ENCODE measurements around the gene WNT7A. TPM values are rescaled to one million over a fixed set of nuclear protein-coding genes. Genes with fewer than 3 reads are reported as not detected.

WNT7A gene
- polyA plus RNA-seq, 1 donor from 2014 or later: 0.23 TPM

GRCh38 chr3:13796701-13797460 lies 83.0 kb downstream of the WNT7A start:
- H3K27ac Mint-ChIP-seq: no peak overlapping the region

DNA sequence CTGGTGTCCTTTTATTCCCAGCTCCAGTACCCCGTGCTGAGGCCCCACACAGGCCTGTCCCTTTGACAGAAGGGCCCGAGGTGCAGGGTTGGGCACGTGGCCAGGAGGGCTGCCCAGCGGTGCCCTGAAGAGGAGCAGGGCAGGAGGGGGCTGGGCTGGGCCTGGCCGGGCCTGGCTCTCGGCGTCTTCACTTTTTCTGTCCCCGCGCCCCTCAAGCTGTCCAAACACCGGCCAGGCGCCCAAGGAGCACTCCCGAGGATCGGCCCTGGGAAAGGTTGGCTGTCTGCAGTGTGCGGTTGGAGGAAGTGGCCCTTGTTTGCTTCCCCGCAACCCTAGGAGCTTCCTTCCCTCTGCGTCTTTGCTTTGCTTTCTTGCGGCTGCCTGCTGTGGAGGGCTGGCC lies 84.1 kb downstream of the WNT7A start:
- Mint-ChIP-seq H3K4me3 (no peak overlapping the region), H3K9me3 (peaks cover 0 to 2% (median 0%) of the 10 kb centered on the region in 3 donors), H3K4me1 (no peaks in the 10 kb centered on the region), H3K27me3 (no peaks in the 10 kb centered on the region), H3K27ac (no peak overlapping the region), H3K36me3 (peaks cover 3% of the 10 kb centered on the region)

More at GRCh38 chr3:13796701-13797460, 83.0 kb downstream of the WNT7A start:
- no peak overlapping the region for H3K4me3 Mint-ChIP-seq
- H3K9me3 Mint-ChIP-seq: peaks cover 0 to 2% (median 0%) of the 10 kb centered on the region in 3 donors
- H3K4me1 Mint-ChIP-seq: no peaks in the 10 kb centered on the region
- peaks cover under 1% of the 10 kb centered on the region for H3K27me3 Mint-ChIP-seq
- H3K36me3 Mint-ChIP-seq: peaks cover 1% of the 10 kb centered on the region

DNA sequence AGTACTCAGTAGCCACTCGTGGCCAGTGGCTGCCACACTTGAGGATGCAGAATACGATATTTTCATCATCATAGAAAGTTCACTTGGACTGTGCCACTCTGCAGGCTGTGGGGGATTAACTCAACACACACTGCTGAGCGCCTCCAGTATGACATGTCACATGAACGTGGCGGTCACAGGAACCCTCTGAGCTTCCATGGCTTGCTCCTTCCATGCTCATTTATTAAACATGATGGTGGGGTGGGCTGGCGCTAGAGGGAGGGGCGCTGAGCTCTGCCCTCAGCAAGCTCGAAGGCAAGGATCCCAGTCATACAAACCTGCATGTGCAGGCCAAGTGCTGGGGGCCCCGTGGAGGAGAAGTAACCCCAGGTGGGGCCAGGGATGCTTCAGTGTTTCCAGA lies 85.5 kb downstream of the WNT7A start:
- peaks cover 3% of the 10 kb centered on the region for H3K36me3 Mint-ChIP-seq
- no peaks in the 10 kb centered on the region for H3K9me3 Mint-ChIP-seq
- H3K4me3 Mint-ChIP-seq: no peak overlapping the region
- H3K27me3 Mint-ChIP-seq: no peaks in the 10 kb centered on the region
- H3K27ac Mint-ChIP-seq: no peak overlapping the region
- H3K4me1 Mint-ChIP-seq: no peaks in the 10 kb centered on the region

- no peaks in the 10 kb centered on the region for H3K9me3 Mint-ChIP-seq
- no peak overlapping the region for H3K4me3 Mint-ChIP-seq
- peaks cover 3% of the 10 kb centered on the region for H3K36me3 Mint-ChIP-seq
- no peaks in the 10 kb centered on the region for H3K4me1 Mint-ChIP-seq
- peaks cover 3% of the 10 kb centered on the region for H3K27me3 Mint-ChIP-seq
- H3K27ac Mint-ChIP-seq: no peak overlapping the region
Measured at GRCh38 chr3:13793451-13793850, 86.4 kb downstream of the WNT7A start.

DNA sequence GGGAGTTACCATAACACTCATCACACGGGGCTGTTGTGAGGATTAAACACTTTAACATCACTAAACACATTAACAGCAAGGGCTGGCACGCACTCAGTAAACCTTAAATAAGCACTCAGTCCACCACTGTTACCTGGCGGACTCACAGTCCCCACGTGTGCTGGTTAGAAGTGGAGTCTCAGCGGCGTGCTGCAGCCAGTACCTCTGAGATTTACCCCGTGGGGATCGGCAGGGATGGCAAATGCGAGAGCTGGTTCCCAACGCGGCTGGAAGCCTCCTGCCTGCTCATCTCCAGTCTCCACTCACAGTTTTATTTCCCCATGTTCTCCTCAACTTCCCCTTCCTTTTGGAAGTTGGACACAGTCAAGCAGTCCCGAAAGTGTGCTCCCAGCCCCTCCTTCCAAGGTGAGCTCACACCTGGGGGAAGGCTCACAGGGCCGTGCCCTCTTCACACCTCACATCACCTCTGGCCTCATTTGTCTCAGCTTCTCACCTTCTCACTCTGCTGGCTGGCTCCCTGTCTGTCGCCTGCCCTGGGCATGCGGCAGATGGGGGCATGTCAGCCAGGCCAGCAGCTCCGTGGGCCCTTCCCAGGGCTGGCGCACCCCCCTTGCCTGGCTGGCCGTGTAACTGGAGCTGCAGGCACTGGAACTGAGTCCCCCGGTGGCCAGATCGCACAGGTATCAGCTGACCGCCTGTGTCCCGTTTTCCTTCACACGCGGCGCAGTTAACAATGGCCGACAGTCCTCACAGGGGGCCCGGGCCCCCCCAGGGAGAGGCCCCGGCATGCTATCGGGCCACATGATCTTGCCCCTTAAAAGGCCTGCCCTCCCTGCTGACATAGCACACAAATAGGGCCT lies 87.1 kb downstream of the WNT7A start:
- H3K27ac Mint-ChIP-seq: peak overlapping the region in 1 of 3 donors; percentile 19
- H3K36me3 Mint-ChIP-seq: peaks cover 3% of the 10 kb centered on the region
- peaks cover 6% of the 10 kb centered on the region for H3K27me3 Mint-ChIP-seq
- no peak overlapping the region for H3K4me3 Mint-ChIP-seq
- H3K9me3 Mint-ChIP-seq: no peaks in the 10 kb centered on the region
- H3K4me1 Mint-ChIP-seq: no peaks in the 10 kb centered on the region

DNA sequence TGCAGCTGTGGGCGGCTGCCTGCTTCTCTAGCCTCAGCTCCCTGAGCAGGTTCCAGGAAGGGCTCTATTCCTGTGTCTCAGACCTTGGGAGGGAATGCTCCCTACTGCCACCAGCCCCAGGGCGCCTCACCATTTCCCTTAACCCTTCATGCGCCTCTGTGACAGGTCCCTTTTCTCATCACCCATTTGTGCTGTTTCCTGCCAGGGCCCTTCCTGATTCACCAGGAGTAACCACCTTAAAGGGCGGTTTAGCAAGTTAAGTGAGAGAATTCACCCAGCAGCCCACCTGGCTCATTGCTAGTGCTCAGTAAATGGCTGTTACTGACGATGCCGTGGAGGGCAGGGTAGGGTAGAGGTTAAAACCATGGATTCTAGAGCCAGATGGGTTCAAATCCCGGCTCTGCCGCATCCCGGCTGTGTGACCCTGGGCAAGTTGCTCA lies 87.8 kb downstream of the WNT7A start:
- Mint-ChIP-seq H3K27me3 (peaks cover 6% of the 10 kb centered on the region), H3K4me3 (no peak overlapping the region), H3K9me3 (no peaks in the 10 kb centered on the region), H3K27ac (no peak overlapping the region), H3K36me3 (peaks cover 3% of the 10 kb centered on the region), H3K4me1 (no peaks in the 10 kb centered on the region)

DNA sequence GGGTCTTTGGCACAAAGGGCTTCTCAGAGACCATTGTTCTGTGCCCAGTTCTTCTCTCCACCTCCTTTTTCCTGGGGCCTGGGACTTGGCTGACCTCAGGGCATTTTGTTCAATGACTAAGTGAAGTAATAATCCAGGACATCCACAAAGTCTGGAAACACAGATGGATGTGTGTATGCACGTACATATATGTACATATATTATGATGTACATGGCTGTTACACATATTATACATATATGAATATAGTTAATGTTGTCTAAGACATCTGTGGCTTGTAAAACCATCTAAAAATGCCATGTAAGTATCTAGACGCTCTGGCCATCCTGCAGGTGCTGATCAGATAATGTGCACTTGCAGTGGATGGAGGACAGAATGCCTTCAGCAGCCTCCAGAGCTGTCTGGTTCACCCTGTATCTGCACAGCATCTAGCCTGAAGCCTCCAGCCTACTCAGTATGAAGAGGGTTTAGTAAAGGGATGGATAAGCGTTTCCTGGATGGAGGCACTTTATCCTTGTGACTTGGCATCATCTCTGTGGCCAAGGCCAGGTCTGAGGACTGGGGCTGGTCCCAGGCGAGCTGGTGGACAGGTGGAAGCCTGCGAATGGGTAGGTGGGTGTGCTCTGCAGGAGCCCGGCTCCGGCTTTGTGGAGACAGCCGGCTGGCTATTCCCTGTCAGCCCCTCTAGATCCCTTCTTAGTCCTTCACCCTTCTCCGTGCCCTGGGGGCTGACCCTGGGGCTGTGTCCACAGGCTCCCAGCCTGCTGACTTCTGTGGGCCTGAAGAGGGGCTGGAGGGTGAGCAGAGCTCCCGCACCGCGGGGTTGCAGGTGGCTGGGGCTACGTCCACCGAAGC lies 88.4 kb downstream of the WNT7A start:
- H3K9me3 Mint-ChIP-seq: no peaks in the 10 kb centered on the region
- H3K27ac Mint-ChIP-seq: no peak overlapping the region
- H3K4me3 Mint-ChIP-seq: peak overlapping the region in 1 of 4 donors; percentile 60
- H3K27me3 Mint-ChIP-seq: peaks cover 6% of the 10 kb centered on the region
- peaks cover 3% of the 10 kb centered on the region for H3K36me3 Mint-ChIP-seq
- H3K4me1 Mint-ChIP-seq: no peaks in the 10 kb centered on the region

GRCh38 chr3:13790376-13791197 lies 89.3 kb downstream of the WNT7A start:
- H3K27ac Mint-ChIP-seq: no peak overlapping the region
- H3K4me1 Mint-ChIP-seq: no peaks in the 10 kb centered on the region
- H3K27me3 Mint-ChIP-seq: peaks cover 7% of the 10 kb centered on the region
- H3K36me3 Mint-ChIP-seq: peaks cover 3% of the 10 kb centered on the region
- H3K4me3 Mint-ChIP-seq: no peak overlapping the region
- H3K9me3 Mint-ChIP-seq: no peaks in the 10 kb centered on the region

DNA sequence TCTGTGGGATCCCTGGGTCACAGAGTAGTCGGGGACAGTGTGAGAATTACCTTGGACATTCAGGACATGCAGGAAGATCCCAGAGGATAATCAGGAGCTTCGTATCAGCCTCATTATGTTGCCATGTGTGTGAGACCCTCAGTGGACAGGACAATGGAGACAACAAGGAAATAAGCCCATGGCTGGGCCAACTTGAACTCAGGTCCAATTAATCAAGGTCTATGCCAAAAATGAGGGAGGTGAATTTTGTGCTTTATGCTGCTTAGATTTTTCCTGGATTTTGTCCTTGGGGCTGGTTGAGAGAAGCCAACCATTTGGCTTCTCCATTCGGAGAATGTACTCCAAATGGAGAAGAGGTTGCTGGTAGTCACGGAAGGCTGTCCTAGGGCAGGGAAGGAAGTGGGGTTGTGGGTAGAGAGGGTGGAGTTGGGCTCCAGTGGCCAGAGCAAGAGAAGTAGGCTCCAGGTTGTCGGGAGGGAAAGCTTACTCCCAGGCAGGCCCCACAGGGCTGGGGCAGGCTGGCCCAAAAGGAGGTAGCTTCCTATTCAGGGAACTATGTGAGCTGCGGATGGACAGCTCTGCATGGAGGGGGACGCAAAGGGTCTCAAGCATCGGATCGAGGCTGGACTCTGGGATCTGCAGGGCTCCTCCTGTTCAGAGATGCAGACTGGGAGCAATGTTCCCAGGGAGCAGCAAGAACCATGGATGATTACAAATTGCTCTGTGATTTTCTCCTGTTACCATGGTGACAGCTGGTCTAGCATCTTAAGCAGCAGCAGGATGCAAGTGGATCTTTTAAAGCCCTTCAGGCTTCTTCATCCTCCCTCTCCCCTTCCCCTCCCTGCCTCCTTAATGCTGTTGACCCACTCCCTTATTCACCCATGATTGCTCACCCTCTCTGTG lies 91.1 kb downstream of the WNT7A start:
- Mint-ChIP-seq H3K27ac (no peak overlapping the region), H3K27me3 (peaks cover 15% of the 10 kb centered on the region), H3K4me1 (no peaks in the 10 kb centered on the region), H3K36me3 (peaks cover 3% of the 10 kb centered on the region), H3K4me3 (no peak overlapping the region), H3K9me3 (no peaks in the 10 kb centered on the region)

GRCh38 chr3:13787533-13788132 lies 92.2 kb downstream of the WNT7A start:
- H3K27ac Mint-ChIP-seq: no peak overlapping the region

GRCh38 chr3:13786811-13787210 lies 93.1 kb downstream of the WNT7A start:
- Mint-ChIP-seq H3K4me3 (no peak overlapping the region), H3K27me3 (peaks cover 22% of the 10 kb centered on the region), H3K27ac (no peak overlapping the region), H3K4me1 (peaks cover 0 to 2% (median 0%) of the 10 kb centered on the region in 3 donors), H3K36me3 (peaks cover 3% of the 10 kb centered on the region), H3K9me3 (no peaks in the 10 kb centered on the region)

More at GRCh38 chr3:13787533-13788132, 92.2 kb downstream of the WNT7A start:
- Mint-ChIP-seq H3K4me1 (no peaks in the 10 kb centered on the region), H3K4me3 (no peak overlapping the region), H3K9me3 (no peaks in the 10 kb centered on the region), H3K27me3 (peaks cover 17% of the 10 kb centered on the region), H3K36me3 (peaks cover 3% of the 10 kb centered on the region)

- peaks cover 2% of the 10 kb centered on the region for H3K36me3 Mint-ChIP-seq
- no peak overlapping the region for H3K4me3 Mint-ChIP-seq
- H3K27me3 Mint-ChIP-seq: peaks cover 23% of the 10 kb centered on the region
- H3K4me1 Mint-ChIP-seq: peaks cover 0 to 2% (median 0%) of the 10 kb centered on the region in 3 donors
- H3K27ac Mint-ChIP-seq: no peak overlapping the region
- H3K9me3 Mint-ChIP-seq: no peaks in the 10 kb centered on the region
Measured at GRCh38 chr3:13785853-13786436, 93.9 kb downstream of the WNT7A start.

- H3K36me3 Mint-ChIP-seq: peaks cover 2% of the 10 kb centered on the region
- peaks cover 24% of the 10 kb centered on the region for H3K27me3 Mint-ChIP-seq
- peaks cover 0 to 2% (median 0%) of the 10 kb centered on the region in 3 donors for H3K4me1 Mint-ChIP-seq
- no peaks in the 10 kb centered on the region for H3K9me3 Mint-ChIP-seq
- no peak overlapping the region for H3K4me3 Mint-ChIP-seq
- no peak overlapping the region for H3K27ac Mint-ChIP-seq
Measured at GRCh38 chr3:13785351-13785750, 94.5 kb downstream of the WNT7A start.

Data from IgD-negative memory B cell (primary cell).